GM12892 (cell line): Measurements from ENCODE around the gene MALL.
"Not testable (repeated sequence)": the region's sequence is repeated elsewhere in the genome, so short reads cannot be mapped to it uniquely, and the experiment has no call there.

ENCODE experiments used
- POLR2A ChIP-seq: IDR thresholded peaks from 2 replicates; pipeline ENCODE4 v1.6.1; 2011; ENCODE audit warnings: low read depth, low read length, control low read depth
- POLR2AphosphoS5 ChIP-seq: IDR thresholded peaks from 2 replicates; pipeline ENCODE4 v1.6.1; 2011; ENCODE audit warnings: low read depth, low read length, control low read depth
- TAF1 ChIP-seq: IDR thresholded peaks from 2 replicates; pipeline ENCODE4 v1.6.1; 2011; ENCODE audit warnings: low read depth, mild to moderate bottlenecking, control low read depth, low read length, borderline replicate concordance

- TF ChIP-seq POLR2A, POLR2AphosphoS5, TAF1: not testable (repeated sequence)
These were observed 37.5 kb downstream of the MALL start for GRCh38 chr2:110078104-110078503.
